CD4-positive, alpha-beta memory T cell (primary cell): ENCODE results near the gene DDX10. TPM values are rescaled to one million over a fixed set of nuclear protein-coding genes. Genes with fewer than 3 reads are reported as not detected.

Source experiments
- CTCF ChIA-PET: fragments of 350-600 bp; sonication (Branson Sonifier 250); formaldehyde crosslinking; loops from one replicate; lab custom pipeline; 2021; ENCODE audit warnings: inconsistent platforms; ENCODE audit not compliant: partially characterized antibody; lab: Charles Lee
- POLR2A ChIA-PET: fragments of 350-600 bp; sonication (Branson Sonifier 250); formaldehyde crosslinking; loops from one replicate; lab custom pipeline; 2021; ENCODE audit not compliant: partially characterized antibody; lab: Charles Lee
- DNase-seq, 5 donors: peaks; one replicate each; pipeline versions ENCODE4 v3.0.0 to v3.0.0-alpha.2; 2020 to 2022; ENCODE audit warnings: mixed read lengths in 1 of 5
- H3K27ac ChIP-seq: one replicate; pipeline ENCODE4 v1.7.0; 2013; ENCODE audit warnings: low read depth, low read length
- H3K27me3 ChIP-seq: 2 replicates; pipeline ENCODE4 v1.7.0; 2013; ENCODE audit warnings: mild to moderate bottlenecking, low read length, moderate library complexity; ENCODE audit not compliant: insufficient read depth
- H3K36me3 ChIP-seq: 2 replicates; pipeline ENCODE4 v1.7.0; 2013; ENCODE audit warnings: mild to moderate bottlenecking, low read length, moderate library complexity; ENCODE audit not compliant: insufficient read depth
- H3K4me1 ChIP-seq: 2 replicates; pipeline ENCODE4 v1.7.0; 2013; ENCODE audit warnings: mild to moderate bottlenecking, low read length, moderate library complexity; ENCODE audit not compliant: insufficient read depth
- H3K4me3 ChIP-seq, 2 donors: one replicate each; pipeline ENCODE4 v1.7.0; 2013; ENCODE audit warnings: low read length in 2 of 2, mild to moderate bottlenecking in 1 of 2
- H3K9me3 ChIP-seq, 2 donors: one replicate each; pipeline ENCODE4 v1.7.0; 2013; ENCODE audit warnings: low read length in 2 of 2, control low read depth in 1 of 2; ENCODE audit not compliant: control insufficient read depth in 1 of 2
- H3K27ac Mint-ChIP-seq, 7 donors: one replicate each; pipeline ENCODE4 v1.8.0; 2020 to 2021; ENCODE audit warnings: mixed read lengths in 7 of 7, mild to moderate bottlenecking in 6 of 7, inconsistent platforms in 3 of 7, moderate library complexity in 3 of 7
- H3K27me3 Mint-ChIP-seq, 2 donors: one replicate each; pipeline ENCODE4 v1.8.0; 2020 to 2021; ENCODE audit warnings: mixed read lengths in 2 of 2
- H3K36me3 Mint-ChIP-seq, 2 donors: one replicate each; pipeline ENCODE4 v1.8.0; 2020 to 2021; ENCODE audit warnings: mixed read lengths in 2 of 2, inconsistent platforms in 1 of 2, mild to moderate bottlenecking in 1 of 2
- H3K4me1 Mint-ChIP-seq, 4 donors: one replicate each; pipeline ENCODE4 v1.8.0; 2020 to 2021; ENCODE audit warnings: mixed read lengths in 4 of 4, mild to moderate bottlenecking in 1 of 4
- H3K4me3 Mint-ChIP-seq, 8 donors: one replicate each; pipeline ENCODE4 v1.8.0; 2020 to 2021; ENCODE audit warnings: mixed read lengths in 8 of 8, mild to moderate bottlenecking in 7 of 8, moderate library complexity in 6 of 8, inconsistent platforms in 3 of 8
- H3K9me3 Mint-ChIP-seq, 8 donors: one replicate each; pipeline ENCODE4 v1.8.0; 2020 to 2021; ENCODE audit warnings: mixed read lengths in 8 of 8, mild to moderate bottlenecking in 5 of 8, inconsistent platforms in 3 of 8, moderate library complexity in 1 of 8
- intact Hi-C: fragments of 100-400 bp; cut with micrococcal nuclease; formaldehyde crosslinking; loops from one replicate; pipeline ENCODE4 v1.15.1; 2023
- polyA plus RNA-seq, 2 donors: library from polyadenylated mRNA; unstranded; fragments of 300-500 nt; fragmentation: Illumina TruSeq; gene quantifications; one replicate each; pipeline ENCODE4 v1.2.3, GENCODE V29; 2021
- total RNA-seq, 2 experiments: library from RNA; stranded (reverse); gene quantifications; one replicate each; pipeline ENCODE4 v1.2.3, GENCODE V29; 2021

The DDX10 gene
- total and polyA plus RNA-seq, 4 experiments from 2014 or later = 15.7 to 18.2 (median 16.7) TPM

GRCh38 chr11:108881131-108881530, 216.3 kb downstream of the DDX10 start:
- CTCF ChIA-PET = no interaction called here
- H3K27ac Mint-ChIP-seq = no peak overlapping the region
- H3K36me3 Mint-ChIP-seq = peaks cover 0 to 4% of the 10 kb centered on the region in 2 donors
- Histone ChIP-seq H3K27me3 (no peaks in the 10 kb centered on the region), H3K4me1 (no peaks in the 10 kb centered on the region), H3K9me3 (no peaks in the 10 kb centered on the region), H3K27ac (no peak overlapping the region), H3K36me3 (no peaks in the 10 kb centered on the region), H3K4me3 (no peak overlapping the region)
- peaks cover 0 to 1% (median 0%) of the 10 kb centered on the region in 4 donors for H3K4me1 Mint-ChIP-seq
- no peaks in the 10 kb centered on the region for H3K27me3 Mint-ChIP-seq
- POLR2A ChIA-PET = no interaction called here
- intact Hi-C loops = no loop called here
- no peak for DNase-seq
- H3K9me3 Mint-ChIP-seq = no peaks in the 10 kb centered on the region
- H3K4me3 Mint-ChIP-seq = no peak overlapping the region

DNA sequence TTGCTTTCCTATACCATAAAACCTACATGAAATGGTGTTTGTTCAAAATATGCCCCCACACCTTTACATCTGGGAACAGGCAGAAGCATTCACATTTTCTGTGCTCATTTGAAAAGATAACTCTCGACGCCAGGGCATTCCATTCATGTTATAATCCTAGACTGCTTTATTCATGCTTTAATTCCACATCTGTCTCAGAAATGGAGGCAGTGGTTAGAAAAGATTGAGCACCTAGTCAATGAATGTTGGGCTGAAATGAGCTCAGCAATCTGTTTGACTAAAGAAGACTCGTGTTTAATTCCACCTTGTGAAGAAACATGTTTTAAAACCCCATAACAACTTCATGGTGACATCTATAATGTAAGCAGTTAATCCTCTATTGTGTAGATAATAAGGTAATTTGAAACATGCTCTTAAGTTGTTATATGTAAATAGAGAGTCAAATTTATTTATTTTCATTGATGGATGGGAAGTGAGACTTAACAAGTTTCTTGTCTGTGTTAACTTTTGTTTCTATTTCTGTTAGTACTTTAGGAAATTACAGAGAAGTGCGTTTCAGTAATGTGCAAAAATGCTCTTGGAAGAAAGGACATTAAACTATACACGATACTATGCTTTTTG, 217.5 kb downstream of the DDX10 start:
- H3K4me1 Mint-ChIP-seq = peaks cover 0 to 4% (median 1%) of the 10 kb centered on the region in 4 donors
- H3K9me3 Mint-ChIP-seq = no peaks in the 10 kb centered on the region
- H3K27me3 Mint-ChIP-seq = no peaks in the 10 kb centered on the region
- no peak overlapping the region for H3K27ac ChIP-seq
- no peak overlapping the region for H3K4me3 Mint-ChIP-seq
- DNase-seq = no peak
- no peaks in the 10 kb centered on the region for H3K4me1 ChIP-seq
- H3K9me3 ChIP-seq = no peaks in the 10 kb centered on the region
- CTCF ChIA-PET = no interaction called here
- intact Hi-C loops = no loop called here
- no peaks in the 10 kb centered on the region for H3K36me3 ChIP-seq
- no peaks in the 10 kb centered on the region for H3K27me3 ChIP-seq
- H3K4me3 ChIP-seq = no peak overlapping the region
- POLR2A ChIA-PET = no interaction called here
- H3K27ac Mint-ChIP-seq = no peak overlapping the region
- H3K36me3 Mint-ChIP-seq = peaks cover 0 to 4% of the 10 kb centered on the region in 2 donors

- intact Hi-C loops = no loop called here
- CTCF ChIA-PET = no interaction called here
- Mint-ChIP-seq H3K27ac (no peak overlapping the region), H3K9me3 (no peaks in the 10 kb centered on the region), H3K4me3 (no peak overlapping the region), H3K4me1 (peaks cover 0 to 7% (median 1%) of the 10 kb centered on the region in 4 donors), H3K27me3 (no peaks in the 10 kb centered on the region), H3K36me3 (no peaks in the 10 kb centered on the region)
- H3K4me1 ChIP-seq = no peaks in the 10 kb centered on the region
- POLR2A ChIA-PET = no interaction called here
- no peak for DNase-seq
- no peaks in the 10 kb centered on the region for H3K36me3 ChIP-seq
- H3K27ac ChIP-seq = no peak overlapping the region
- H3K4me3 ChIP-seq = no peak overlapping the region
- no peaks in the 10 kb centered on the region for H3K9me3 ChIP-seq
- H3K27me3 ChIP-seq = no peaks in the 10 kb centered on the region
Observed at GRCh38 chr11:108886005-108886659, 221.3 kb downstream of the DDX10 start.

DNA sequence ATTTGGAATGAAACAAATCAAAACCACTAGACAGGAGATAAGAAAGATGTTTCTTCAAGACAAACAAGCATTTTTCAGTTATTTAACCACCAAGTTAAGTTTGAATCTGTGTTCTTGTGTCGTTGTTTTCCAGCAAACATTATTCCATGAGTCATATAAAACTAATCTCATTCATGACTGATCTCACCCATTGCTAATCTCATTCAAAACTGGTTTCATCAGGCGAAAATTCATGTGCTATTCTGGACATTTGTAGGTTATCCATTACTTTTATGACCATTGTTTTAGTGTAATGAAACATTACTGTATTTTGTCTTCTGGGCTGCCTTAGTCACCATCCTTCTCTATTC, 221.8 kb downstream of the DDX10 start:
- peaks cover 0 to 7% (median 1%) of the 10 kb centered on the region in 4 donors for H3K4me1 Mint-ChIP-seq
- Histone ChIP-seq H3K9me3 (no peaks in the 10 kb centered on the region), H3K4me1 (no peaks in the 10 kb centered on the region), H3K27ac (no peak overlapping the region), H3K4me3 (no peak overlapping the region), H3K27me3 (no peaks in the 10 kb centered on the region), H3K36me3 (no peaks in the 10 kb centered on the region)
- H3K9me3 Mint-ChIP-seq = no peaks in the 10 kb centered on the region
- H3K36me3 Mint-ChIP-seq = no peaks in the 10 kb centered on the region
- H3K4me3 Mint-ChIP-seq = no peak overlapping the region
- no peak for DNase-seq
- intact Hi-C loops = no loop called here
- H3K27ac Mint-ChIP-seq = no peak overlapping the region
- ChIA-PET CTCF (no interaction called here), POLR2A (no interaction called here)
- no peaks in the 10 kb centered on the region for H3K27me3 Mint-ChIP-seq

GRCh38 chr11:108887436-108888238, 222.8 kb downstream of the DDX10 start:
- peaks cover 0 to under 1% of the 10 kb centered on the region in 2 donors for H3K36me3 Mint-ChIP-seq
- no peak overlapping the region for H3K27ac ChIP-seq
- H3K27me3 ChIP-seq = no peaks in the 10 kb centered on the region
- H3K27ac Mint-ChIP-seq = no peak overlapping the region
- no peak overlapping the region for H3K4me3 ChIP-seq
- H3K4me3 Mint-ChIP-seq = no peak overlapping the region
- no peaks in the 10 kb centered on the region for H3K36me3 ChIP-seq
- H3K4me1 Mint-ChIP-seq = peaks cover 0 to 6% (median 1%) of the 10 kb centered on the region in 4 donors
- H3K27me3 Mint-ChIP-seq = no peaks in the 10 kb centered on the region
- peak in 4 of 5 donors; percentile 1 to 18 (median 6) for DNase-seq
- intact Hi-C loops = no loop called here
- H3K9me3 ChIP-seq = no peaks in the 10 kb centered on the region
- H3K9me3 Mint-ChIP-seq = no peaks in the 10 kb centered on the region
- ChIA-PET POLR2A (no interaction called here), CTCF (no interaction called here)
- H3K4me1 ChIP-seq = no peaks in the 10 kb centered on the region

- Mint-ChIP-seq H3K27me3 (no peaks in the 10 kb centered on the region), H3K27ac (no peak overlapping the region), H3K4me3 (no peak overlapping the region), H3K36me3 (peaks cover 0 to 6% of the 10 kb centered on the region in 2 donors), H3K4me1 (peaks cover 0 to 6% (median 1%) of the 10 kb centered on the region in 4 donors), H3K9me3 (peaks cover 0 to 2% (median 0%) of the 10 kb centered on the region in 8 donors)
- H3K4me1 ChIP-seq = no peaks in the 10 kb centered on the region
- no peak overlapping the region for H3K4me3 ChIP-seq
- H3K36me3 ChIP-seq = no peaks in the 10 kb centered on the region
- intact Hi-C loops = no loop called here
- POLR2A ChIA-PET = no interaction called here
- no peak for DNase-seq
- no peak overlapping the region for H3K27ac ChIP-seq
- no peaks in the 10 kb centered on the region for H3K9me3 ChIP-seq
- no peaks in the 10 kb centered on the region for H3K27me3 ChIP-seq
- CTCF ChIA-PET = no interaction called here
Observed at GRCh38 chr11:108890482-108891105, 225.7 kb downstream of the DDX10 start.

GRCh38 chr11:108891143-108891542, 226.3 kb downstream of the DDX10 start:
- no peaks in the 10 kb centered on the region for H3K4me1 ChIP-seq
- ChIA-PET POLR2A (no interaction called here), CTCF (no interaction called here)
- Mint-ChIP-seq H3K36me3 (peaks cover 0 to 11% of the 10 kb centered on the region in 2 donors), H3K27ac (no peak overlapping the region), H3K4me1 (peaks cover 0 to 6% (median 1%) of the 10 kb centered on the region in 4 donors), H3K4me3 (no peak overlapping the region), H3K27me3 (no peaks in the 10 kb centered on the region), H3K9me3 (peaks cover 0 to 7% (median 0%) of the 10 kb centered on the region in 8 donors)
- no peaks in the 10 kb centered on the region for H3K27me3 ChIP-seq
- H3K27ac ChIP-seq = no peak overlapping the region
- H3K36me3 ChIP-seq = no peaks in the 10 kb centered on the region
- no peak overlapping the region for H3K4me3 ChIP-seq
- intact Hi-C loops = no loop called here
- no peaks in the 10 kb centered on the region for H3K9me3 ChIP-seq
- DNase-seq = no peak
